Activated T-cell treated with anti-CD3 and anti-CD28 coated beads, Interleukin-2, amount 50 U/mL, for 24 hours (primary cell): ENCODE measurements around the gene CRADD.

Experiments used
- DNase-seq: peaks from one replicate; pipeline ENCODE4 v3.0.0-alpha.2; 2020
- H3K27ac Mint-ChIP-seq: 2 replicates; pipeline ENCODE4 v1.8.0; 2020; ENCODE audit warnings: mild to moderate bottlenecking, mixed read lengths
- H3K27me3 Mint-ChIP-seq: 2 replicates; pipeline ENCODE4 v1.8.0; 2020; ENCODE audit warnings: mixed read lengths
- H3K36me3 Mint-ChIP-seq: 2 replicates; pipeline ENCODE4 v1.8.0; 2020; ENCODE audit warnings: low read depth, mixed read lengths
- H3K4me1 Mint-ChIP-seq: 2 replicates; pipeline ENCODE4 v1.8.0; 2020; ENCODE audit warnings: low read depth, mixed read lengths
- H3K4me3 Mint-ChIP-seq: 2 replicates; pipeline ENCODE4 v1.8.0; 2020; ENCODE audit warnings: mild to moderate bottlenecking, moderate library complexity, mixed read lengths
- H3K9me3 Mint-ChIP-seq: 2 replicates; pipeline ENCODE4 v1.8.0; 2020; ENCODE audit warnings: mixed read lengths

CRADD gene

DNA sequence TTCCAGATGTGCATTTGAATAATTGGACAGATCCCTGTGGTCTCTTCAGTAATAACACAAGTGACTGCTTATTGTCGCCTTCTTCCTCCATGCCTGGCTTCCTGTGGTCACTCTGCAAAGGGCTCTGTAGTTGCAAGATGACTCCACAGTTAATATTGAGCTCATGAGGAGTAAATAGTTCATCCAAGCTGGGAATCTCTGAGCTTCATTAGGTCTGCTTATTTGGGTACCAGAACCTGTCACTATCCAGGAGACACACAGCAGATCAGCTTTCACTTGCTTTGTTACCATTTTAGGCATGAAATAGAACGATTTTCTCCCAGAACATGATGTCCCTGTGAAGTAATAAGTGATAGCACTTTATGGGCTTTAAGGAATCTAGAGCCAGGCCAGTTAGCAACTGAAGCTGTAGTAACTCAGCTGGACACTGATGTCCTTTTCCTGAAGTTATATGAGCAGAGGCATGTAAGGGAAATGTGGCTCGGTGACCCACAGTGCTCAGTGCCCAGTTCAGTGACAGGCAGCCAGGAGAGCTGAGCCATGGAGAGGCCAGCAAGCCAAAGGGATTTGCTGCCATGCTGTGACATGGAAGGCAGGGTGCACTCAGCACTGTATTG lies 50.1 kb downstream of the CRADD start:
- Mint-ChIP-seq H3K9me3 (no peaks in the 10 kb centered on the region), H3K4me1 (peaks cover 4% of the 10 kb centered on the region), H3K4me3 (no peak overlapping the region), H3K36me3 (peaks cover 3% of the 10 kb centered on the region), H3K27ac (no peak overlapping the region), H3K27me3 (no peaks in the 10 kb centered on the region)
- no peak for DNase-seq

DNA sequence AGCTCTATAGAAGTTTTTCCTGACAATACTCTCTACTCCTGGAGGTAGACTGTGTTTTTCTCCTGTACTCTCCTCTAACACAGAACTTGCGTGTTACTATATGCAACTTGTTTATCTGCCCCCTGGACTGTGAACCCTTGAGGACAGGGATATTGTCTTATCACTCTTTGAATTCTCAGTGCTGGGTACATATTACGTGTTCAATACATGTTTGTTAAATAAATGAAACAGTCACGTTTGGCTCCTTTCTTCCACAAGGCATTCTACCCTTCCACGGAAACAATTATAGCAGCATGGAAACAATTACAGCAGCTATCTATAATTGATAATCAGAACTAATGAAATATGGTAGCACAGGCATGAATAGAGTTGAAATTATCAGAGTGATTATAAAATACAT lies 50.7 kb downstream of the CRADD start:
- H3K36me3 Mint-ChIP-seq = peaks cover 3% of the 10 kb centered on the region
- H3K9me3 Mint-ChIP-seq = no peaks in the 10 kb centered on the region
- no peak overlapping the region for H3K4me3 Mint-ChIP-seq
- no peak for DNase-seq
- peaks cover 4% of the 10 kb centered on the region for H3K4me1 Mint-ChIP-seq
- no peaks in the 10 kb centered on the region for H3K27me3 Mint-ChIP-seq
- H3K27ac Mint-ChIP-seq = no peak overlapping the region

GRCh38 chr12:93729934-93730333 lies 52.8 kb downstream of the CRADD start:
- no peaks in the 10 kb centered on the region for H3K27me3 Mint-ChIP-seq
- H3K4me3 Mint-ChIP-seq = no peak overlapping the region
- no peak overlapping the region for H3K27ac Mint-ChIP-seq
- no peaks in the 10 kb centered on the region for H3K9me3 Mint-ChIP-seq
- peaks cover 5% of the 10 kb centered on the region for H3K4me1 Mint-ChIP-seq
- no peak for DNase-seq
- peaks cover 3% of the 10 kb centered on the region for H3K36me3 Mint-ChIP-seq

DNA sequence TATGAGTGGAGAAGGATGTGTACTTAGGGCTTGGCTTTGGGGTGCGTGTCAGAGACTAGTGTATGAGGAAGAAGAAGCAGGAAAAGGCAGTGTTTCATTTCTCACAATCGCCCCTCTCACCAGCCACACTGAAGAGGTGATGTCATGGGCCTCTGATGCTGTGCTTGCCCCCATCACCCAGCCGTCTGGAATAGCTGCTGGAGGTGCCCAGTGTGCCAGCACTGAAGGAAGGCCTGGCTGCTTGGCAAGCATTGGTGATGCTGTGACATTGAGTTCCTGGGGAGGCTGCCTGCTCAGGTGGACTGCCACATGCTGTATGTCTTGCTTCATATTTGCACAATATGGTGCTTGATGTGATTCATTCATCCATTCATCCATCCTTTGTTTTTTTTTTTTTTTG lies 56.2 kb downstream of the CRADD start:
- Mint-ChIP-seq H3K27ac (no peak overlapping the region), H3K27me3 (no peaks in the 10 kb centered on the region), H3K4me3 (no peak overlapping the region), H3K9me3 (no peaks in the 10 kb centered on the region), H3K4me1 (peaks cover 1% of the 10 kb centered on the region), H3K36me3 (peaks cover 3% of the 10 kb centered on the region)
- DNase-seq = no peak

GRCh38 chr12:93733928-93734327 lies 56.8 kb downstream of the CRADD start:
- no peak for DNase-seq
- Mint-ChIP-seq H3K27me3 (no peaks in the 10 kb centered on the region), H3K9me3 (no peaks in the 10 kb centered on the region), H3K36me3 (peaks cover 3% of the 10 kb centered on the region), H3K4me1 (peaks cover 3% of the 10 kb centered on the region), H3K27ac (no peak overlapping the region), H3K4me3 (no peak overlapping the region)

DNA sequence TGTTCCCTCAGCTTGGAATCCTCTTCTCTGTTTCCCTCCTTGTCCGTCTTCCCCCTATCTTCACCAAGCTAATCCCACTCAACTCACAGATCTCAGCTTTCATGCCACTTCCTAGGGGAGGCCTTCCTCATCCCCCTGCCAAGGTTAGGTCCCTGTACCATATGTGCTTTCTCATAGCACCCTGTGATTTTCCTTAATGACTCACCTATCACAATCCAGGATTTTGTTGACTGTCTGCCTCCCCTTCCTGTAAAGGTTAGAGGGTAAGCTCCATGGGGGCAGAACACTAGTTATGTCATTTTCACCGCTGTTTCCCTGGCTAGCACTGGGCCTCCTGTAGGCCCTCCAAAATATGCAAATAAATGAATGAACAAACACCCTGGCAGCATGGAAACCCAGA lies 57.6 kb downstream of the CRADD start:
- Mint-ChIP-seq H3K9me3 (no peaks in the 10 kb centered on the region), H3K36me3 (peaks cover 3% of the 10 kb centered on the region), H3K27ac (no peak overlapping the region), H3K4me3 (no peak overlapping the region), H3K4me1 (peaks cover 3% of the 10 kb centered on the region), H3K27me3 (no peaks in the 10 kb centered on the region)
- DNase-seq = no peak

GRCh38 chr12:93736640-93737178 lies 59.5 kb downstream of the CRADD start:
- Mint-ChIP-seq H3K4me3 (no peak overlapping the region), H3K9me3 (no peaks in the 10 kb centered on the region)

DNA sequence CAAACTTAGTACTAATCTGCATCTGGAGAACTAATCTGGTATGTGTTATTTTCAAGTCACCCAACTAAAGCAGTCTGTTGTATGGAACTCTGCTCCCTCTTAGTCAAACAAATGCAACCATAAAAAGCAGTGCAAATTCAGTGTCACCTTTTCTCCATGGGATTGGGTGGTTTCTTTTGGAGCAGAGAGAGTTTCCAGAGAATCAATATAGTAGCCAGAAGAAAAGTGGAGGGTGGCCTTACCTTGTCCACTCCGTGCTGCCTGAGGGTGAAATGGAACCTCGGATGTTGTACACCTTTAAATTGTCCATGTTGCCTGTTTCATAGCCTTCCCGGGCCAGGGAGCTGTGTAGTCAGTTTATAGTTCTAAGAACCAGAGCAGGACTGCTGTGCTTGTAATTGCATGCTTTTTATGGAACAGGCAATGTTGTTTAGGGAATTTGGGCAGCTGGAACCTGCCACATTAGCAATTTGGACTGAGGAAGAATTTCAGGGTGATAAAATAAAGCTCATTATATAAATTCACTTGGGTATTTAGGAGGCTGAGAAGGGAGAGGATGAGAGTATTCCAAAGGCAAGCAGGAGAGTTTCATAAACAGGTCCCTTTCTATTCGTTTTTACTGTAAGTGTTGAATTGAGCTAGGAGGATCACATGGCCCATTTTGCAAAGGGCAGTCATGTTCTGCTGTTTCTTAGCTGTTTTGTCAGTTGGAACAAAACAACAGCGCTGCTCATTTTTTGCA lies 60.5 kb downstream of the CRADD start:
- no peak overlapping the region for H3K27ac Mint-ChIP-seq

More at GRCh38 chr12:93736640-93737178, 59.5 kb downstream of the CRADD start:
- DNase-seq = no peak
- Mint-ChIP-seq H3K27ac (no peak overlapping the region), H3K4me1 (peaks cover 15% of the 10 kb centered on the region), H3K27me3 (no peaks in the 10 kb centered on the region), H3K36me3 (peaks cover 3% of the 10 kb centered on the region)

GRCh38 chr12:93738199-93739058 lies 61.3 kb downstream of the CRADD start:
- no peak overlapping the region for H3K27ac Mint-ChIP-seq
- no peak for DNase-seq
- peaks cover 3% of the 10 kb centered on the region for H3K36me3 Mint-ChIP-seq
- no peaks in the 10 kb centered on the region for H3K27me3 Mint-ChIP-seq
- H3K4me1 Mint-ChIP-seq = peaks cover 27% of the 10 kb centered on the region
- H3K4me3 Mint-ChIP-seq = no peak overlapping the region
- H3K9me3 Mint-ChIP-seq = no peaks in the 10 kb centered on the region

More for the DNA sequence above, 60.5 kb downstream of the CRADD start:
- Mint-ChIP-seq H3K27me3 (no peaks in the 10 kb centered on the region), H3K36me3 (peaks cover 3% of the 10 kb centered on the region), H3K9me3 (no peaks in the 10 kb centered on the region), H3K4me3 (no peak overlapping the region), H3K4me1 (peaks cover 21% of the 10 kb centered on the region)
- no peak for DNase-seq

DNA sequence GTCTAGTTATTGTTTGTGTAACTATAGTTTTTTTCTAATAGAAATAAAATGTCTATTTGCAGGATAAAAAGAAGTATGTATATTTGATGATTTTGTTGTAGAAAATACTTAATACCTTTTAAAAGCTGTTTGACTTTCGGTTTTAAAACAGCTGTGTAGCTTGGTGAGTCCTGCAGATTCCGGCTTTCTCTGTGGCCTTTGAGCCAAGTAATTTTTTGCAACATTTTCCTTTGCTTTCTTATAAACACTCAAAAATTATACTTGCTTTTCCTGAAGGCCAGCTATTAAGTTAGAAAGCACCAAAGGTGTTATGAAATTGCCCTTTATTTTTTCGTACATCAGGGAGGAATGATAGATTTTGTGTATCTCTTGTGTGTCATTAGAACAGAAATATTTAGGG lies 63.6 kb downstream of the CRADD start:
- Mint-ChIP-seq H3K4me3 (no peak overlapping the region), H3K36me3 (no peaks in the 10 kb centered on the region), H3K4me1 (peaks cover 35% of the 10 kb centered on the region)

DNA sequence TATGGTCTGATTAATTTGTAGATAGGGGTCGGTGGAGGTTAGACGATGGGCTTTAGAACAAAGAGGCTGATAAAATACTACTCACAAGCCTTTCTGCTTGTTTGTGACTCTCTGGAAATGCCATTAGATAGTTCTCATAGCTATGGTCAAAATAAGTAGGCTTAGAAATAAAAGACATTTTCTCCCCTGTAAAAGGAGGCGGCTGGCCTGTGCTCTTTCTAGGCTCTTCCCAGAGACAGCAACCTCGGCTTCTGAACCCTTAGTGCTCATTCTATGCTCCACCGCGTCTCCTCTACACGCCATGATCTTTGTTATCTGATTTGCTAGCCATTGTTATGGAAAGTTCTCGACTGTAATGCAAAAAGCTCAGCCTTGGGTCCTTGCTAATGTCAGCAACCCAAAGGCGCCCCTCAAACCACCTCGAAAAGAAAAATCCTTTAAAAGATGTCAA lies 64.5 kb downstream of the CRADD start:
- Mint-ChIP-seq H3K4me1 (peaks cover 35% of the 10 kb centered on the region), H3K9me3 (no peaks in the 10 kb centered on the region), H3K27me3 (no peaks in the 10 kb centered on the region), H3K4me3 (peak overlapping the region; percentile 82), H3K27ac (peak overlapping the region; percentile 89), H3K36me3 (no peaks in the 10 kb centered on the region)
- DNase-seq = no peak

More for the DNA sequence above, 63.6 kb downstream of the CRADD start:
- Mint-ChIP-seq H3K27me3 (no peaks in the 10 kb centered on the region), H3K27ac (no peak overlapping the region), H3K9me3 (no peaks in the 10 kb centered on the region)
- DNase-seq = no peak

DNA sequence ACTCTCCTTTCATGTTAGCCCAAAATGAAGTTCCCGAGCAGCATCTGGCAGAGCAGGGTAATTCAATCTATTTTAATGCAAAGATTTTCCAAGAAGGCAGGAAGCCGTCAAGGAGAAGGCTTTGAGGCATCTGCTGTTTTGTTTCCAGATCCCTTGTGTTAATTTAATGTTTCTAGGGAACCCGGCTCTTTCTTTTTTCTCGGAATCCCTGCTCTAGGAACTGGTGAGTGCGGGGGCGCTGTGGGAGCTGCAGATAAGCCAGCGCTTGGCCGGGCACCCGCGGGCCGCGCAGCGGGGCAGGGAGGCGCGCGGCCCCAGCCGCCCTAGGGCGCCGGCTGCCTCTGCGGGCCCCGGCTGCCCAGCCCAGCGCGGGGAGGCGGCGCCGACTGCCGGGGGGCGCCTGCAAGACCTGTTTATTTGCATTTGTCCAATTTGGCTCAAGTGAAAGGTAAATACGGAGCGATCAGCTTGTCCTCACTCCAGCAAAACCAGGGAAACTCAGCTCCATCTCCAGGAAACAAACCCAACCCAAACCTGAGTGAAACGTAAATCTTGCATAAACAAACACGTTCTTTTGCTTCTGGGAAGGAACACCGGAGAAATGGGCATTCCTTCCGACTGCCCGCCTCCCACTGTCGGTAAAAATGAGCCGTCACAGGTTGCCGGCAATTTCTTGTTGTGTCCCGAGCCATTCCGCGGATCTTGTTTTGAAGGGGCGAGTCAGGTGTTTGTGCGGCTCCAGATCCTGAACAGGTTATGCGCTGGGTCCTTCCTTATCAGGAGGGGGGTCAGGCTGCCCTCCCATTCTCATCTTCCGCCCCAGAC lies 65.1 kb downstream of the CRADD start:
- DNase-seq = peak; percentile 69
- no peaks in the 10 kb centered on the region for H3K36me3 Mint-ChIP-seq
- no peaks in the 10 kb centered on the region for H3K27me3 Mint-ChIP-seq
- H3K4me3 Mint-ChIP-seq = peak overlapping the region; percentile 82
- peak overlapping the region; percentile 89 for H3K27ac Mint-ChIP-seq
- H3K9me3 Mint-ChIP-seq = no peaks in the 10 kb centered on the region
- peaks cover 35% of the 10 kb centered on the region for H3K4me1 Mint-ChIP-seq

- Mint-ChIP-seq H3K4me1 (peaks cover 35% of the 10 kb centered on the region), H3K36me3 (no peaks in the 10 kb centered on the region), H3K27ac (no peak overlapping the region), H3K4me3 (peak overlapping the region; percentile 82), H3K9me3 (no peaks in the 10 kb centered on the region), H3K27me3 (no peaks in the 10 kb centered on the region)
- no peak for DNase-seq
These were observed 66.2 kb downstream of the CRADD start for GRCh38 chr12:93743229-93743998.
